ENCODE results near the gene HOXA7. TPM values are rescaled to one million over a fixed set of nuclear protein-coding genes. Genes with fewer than 3 reads are reported as not detected.

HOXA7 gene
- total and polyA plus RNA-seq, 2 of the 8 experiments (the other 6 are each of a cell fraction or from before 2014, with no cell fraction given), result 0.03 TPM; not detected in 1

DNA sequence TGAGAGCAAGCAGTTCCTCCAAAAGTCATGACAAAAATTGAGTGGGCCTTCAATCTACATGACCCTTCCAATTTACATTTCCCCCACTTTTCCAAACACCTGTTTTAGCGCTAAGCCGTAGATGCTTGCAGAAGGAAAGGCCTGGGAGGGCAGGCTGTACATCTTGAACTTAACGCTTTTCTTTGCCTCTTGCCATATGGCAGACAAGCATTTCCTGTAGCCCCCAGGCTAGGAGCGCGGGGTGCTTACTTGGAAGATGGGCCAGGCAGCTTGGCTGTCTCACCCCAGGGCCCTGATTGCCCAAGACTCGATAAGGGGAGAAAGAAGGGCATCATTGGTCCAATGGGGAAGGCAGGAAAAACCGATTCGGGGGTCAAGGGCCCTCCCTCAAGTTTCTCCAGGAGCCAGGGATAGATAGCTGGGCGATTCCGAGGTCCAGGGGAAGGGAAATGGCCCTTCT, 15.9 kb upstream of the HOXA7 start:
- no peaks in the 10 kb centered on the region for H3K79me1 ChIP-seq (ENCODE audit: low read depth, low read length)
- no peak overlapping the region for H3K18ac ChIP-seq (ENCODE audit: extremely low read depth, low read length)
- H4K5ac ChIP-seq (ENCODE audit: insufficient read length, low read depth, low read length), result no peak overlapping the region
- no peak overlapping the region for H3K4ac ChIP-seq (replicated peaks; ENCODE audit: insufficient read length, low read depth, low read length)
- DNase-seq (ENCODE audit: low read depth in 1 of 2, low spot score in 2 of 2) (peak in 1 of 2 experiments; percentile 49), FAIRE-seq (no peak)
- H3K4me1 ChIP-seq (replicated peaks in 1 of 4; ENCODE audit: control insufficient read depth in 3 of 4, insufficient read depth in 4 of 4, low read length in 3 of 4), result peaks cover 4 to 11% (median 5%) of the 10 kb centered on the region in 4 experiments; a peak in 5 of 7 replicates
- H2BK20ac ChIP-seq (ENCODE audit: low read length), result no peak overlapping the region
- CTCF ChIA-PET (ENCODE audit: partially characterized antibody), result interaction anchor here (0.8 to 5.4 kb wide), 4 partner anchors 11 to 36 kb away, joined by 3 to 20 read pairs (median 7); partner anchors contain the start of gene HOXA5
- H2AFZ ChIP-seq (ENCODE audit: low read length), result no peak overlapping the region
- H2BK5ac ChIP-seq (ENCODE audit: low read depth, low read length), result no peak overlapping the region
- no peak overlapping the region; the same call in 1 of the 2 replicates for H4K8ac ChIP-seq (ENCODE audit: extremely low read depth, insufficient read depth, low read length)
- H2BK12ac ChIP-seq (ENCODE audit: low read depth, low read length), result 0 out of 2 replicates have a peak overlapping the region, but pooled peaks have one; percentile 10
- POLR2A ChIA-PET (ENCODE audit: partially characterized antibody), result no interaction called here
- H3K4me2 ChIP-seq (ENCODE audit: insufficient read depth in 1 of 2, low read depth in 2 of 2, low read length in 2 of 2), result no peak overlapping the region
- WGBS, 2 experiments (ENCODE audit: extremely low coverage in 1 of 2, insufficient coverage in 1 of 2, insufficient read length in 1 of 2, insufficient replicate concordance in 2 of 2, low coverage in 1 of 2, low lambda C conversion rate in 2 of 2, missing lambda C conversion rate in 1 of 2), result 14% methylated on average over 8 of the region's 10 CpGs; no CpG with 5 or more reads in 1 of the 2 experiments
- H3K27ac ChIP-seq (ENCODE audit: low read depth, low read length), result no peak overlapping the region
- H2BK120ac ChIP-seq (replicated peaks; ENCODE audit: low read depth, low read length), result no peak overlapping the region
- no peak overlapping the region; the same call in 1 of the 2 replicates for H2AK5ac ChIP-seq (ENCODE audit: low read depth, low read length)
- H3K79me2 ChIP-seq (ENCODE audit: control insufficient read depth in 1 of 2, insufficient read depth in 2 of 2, low read length in 2 of 2), result no peaks in the 10 kb centered on the region
- no peak overlapping the region for H4K91ac ChIP-seq (replicated peaks; ENCODE audit: insufficient read length, low read length)
- peaks cover 40 to 60% of the 10 kb centered on the region in 2 experiments for H4K20me1 ChIP-seq (replicated peaks in 1 of 2; ENCODE audit: control insufficient read depth in 1 of 2, insufficient read depth in 2 of 2, low read length in 2 of 2)
- no peak overlapping the region for H3K14ac ChIP-seq (ENCODE audit: insufficient read length)
- H3K23me2 ChIP-seq (ENCODE audit: low read depth, low read length), result no peaks in the 10 kb centered on the region; the same call in 1 of the 2 replicates
- H3K27me3 ChIP-seq (replicated peaks in 1 of 4; ENCODE audit: control insufficient read depth in 3 of 4, extremely low read depth in 1 of 4, insufficient read depth in 3 of 4, low read length in 3 of 4), result peaks cover 95 to 100% (median 100%) of the 10 kb centered on the region in 4 experiments
- no peak overlapping the region for H3K4me3 ChIP-seq (ENCODE audit: extremely low read depth in 1 of 4, insufficient read depth in 2 of 4, low read depth in 3 of 4, low read length in 4 of 4)
- H3K36me3 ChIP-seq (ENCODE audit: control insufficient read depth in 2 of 4, insufficient read depth in 4 of 4, low read length in 3 of 4), result peaks cover 0 to 18% (median 0%) of the 10 kb centered on the region in 4 experiments; a peak in 1 of 8 replicates
- H2BK15ac ChIP-seq (ENCODE audit: low read length), result no peak overlapping the region
- no peak overlapping the region for H3K23ac ChIP-seq (ENCODE audit: insufficient read length)
- H3K9ac ChIP-seq (replicated peaks in 1 of 4; ENCODE audit: extremely low read depth in 1 of 4, low read depth in 3 of 4, low read length in 3 of 4), result no peak overlapping the region
- no peak overlapping the region for H3K56ac ChIP-seq (replicated peaks; ENCODE audit: insufficient read length, low read depth, low read length)
- no peaks in the 10 kb centered on the region; a peak in 1 of 4 replicates for H3K9me3 ChIP-seq (ENCODE audit: insufficient read depth in 2 of 2, low read depth in 1 of 2, low read length in 1 of 2)
- TF ChIP-seq RNF2 (IDR thresholded peaks at IDR 0.05; ENCODE audit: borderline replicate concordance, low read depth, low read length, missing control alignments, poor library complexity, severe bottlenecking) (peak; percentile 16), HDAC2 (IDR thresholded peaks at IDR 0.05; ENCODE audit: borderline replicate concordance in 1 of 2, low read depth in 2 of 2, low read length in 2 of 2) (no peak), POU5F1 (IDR thresholded peaks at IDR 0.05; ENCODE audit: low read depth, low read length) (no peak), CTBP2 (IDR thresholded peaks at IDR 0.05; ENCODE audit: borderline replicate concordance, insufficient read depth, insufficient read length, low read length) (no peak), MAFK (IDR thresholded peaks at IDR 0.05; ENCODE audit: low read depth, low read length) (no peak), TAF7 (optimal IDR thresholded peaks at IDR 0.05; ENCODE audit: borderline replicate concordance, low read depth, low read length) (no peak), BRCA1 (IDR thresholded peaks at IDR 0.05; ENCODE audit: low read depth, low read length) (no peak), CBX5 (IDR thresholded peaks at IDR 0.05; ENCODE audit: low read depth, low read length) (no peak)
- TF ChIP-seq, protein P1, sequence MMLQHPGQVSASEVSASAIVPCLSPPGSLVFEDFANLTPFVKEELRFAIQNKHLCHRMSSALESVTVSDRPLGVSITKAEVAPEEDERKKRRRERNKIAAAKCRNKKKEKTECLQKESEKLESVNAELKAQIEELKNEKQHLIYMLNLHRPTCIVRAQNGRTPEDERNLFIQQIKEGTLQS (IDR thresholded peaks at IDR 0.05; ENCODE audit: insufficient read depth, low read depth, low read length), result no peak
- TF ChIP-seq, protein P2, sequence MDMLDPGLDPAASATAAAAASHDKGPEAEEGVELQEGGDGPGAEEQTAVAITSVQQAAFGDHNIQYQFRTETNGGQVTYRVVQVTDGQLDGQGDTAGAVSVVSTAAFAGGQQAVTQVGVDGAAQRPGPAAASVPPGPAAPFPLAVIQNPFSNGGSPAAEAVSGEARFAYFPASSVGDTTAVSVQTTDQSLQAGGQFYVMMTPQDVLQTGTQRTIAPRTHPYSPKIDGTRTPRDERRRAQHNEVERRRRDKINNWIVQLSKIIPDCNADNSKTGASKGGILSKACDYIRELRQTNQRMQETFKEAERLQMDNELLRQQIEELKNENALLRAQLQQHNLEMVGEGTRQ (IDR thresholded peaks at IDR 0.05; ENCODE audit: low read length), result no peak

Measured in H1 (cell line).